Stimulated activated CD4-positive, alpha-beta T cell treated with anti-CD3 and anti-CD28 coated beads, Interleukin-1b, Interleukin-23, amount 100 ng/mL, for 24 hours (primary cell): ENCODE data around the gene CDC37L1.
A peak's percentile ranks its signal among the peaks of the same experiment; 100 is the strongest.
"Not testable (repeated sequence)": the region's sequence is repeated elsewhere in the genome, so short reads cannot be mapped to it uniquely, and the experiment has no call there.

Experiments
- DNase-seq, 4 experiments: peaks; one replicate each; pipeline ENCODE4 v3.0.0-alpha.2; 2020; ENCODE audit warnings: low read depth in 4 of 4, low spot score in 1 of 4

Gene CDC37L1

GRCh38 chr9:4679268-4680172 is at the start of gene CDC37L1:
Gene CDC37L1, plus strand, starts transcription at chr9:4679569. Its CDS starts 199 bp downstream, at chr9:4679768.
- DNase-seq = peak; percentile 98 to 99 (median 99)

GRCh38 chr9:4630836-4631235 is 48.5 kb upstream of the CDC37L1 start:
- no peak for DNase-seq

- no peak for DNase-seq
These were observed 40.4 kb upstream of the CDC37L1 start for GRCh38 chr9:4638968-4639367.

GRCh38 chr9:4639420-4639819 is 39.9 kb upstream of the CDC37L1 start:
- DNase-seq = no peak

GRCh38 chr9:4640027-4640426 is 39.3 kb upstream of the CDC37L1 start:
- DNase-seq = no peak

- no peak for DNase-seq
These were observed 37.0 kb upstream of the CDC37L1 start for GRCh38 chr9:4642351-4642750.

GRCh38 chr9:4654084-4654483 is 25.3 kb upstream of the CDC37L1 start:
- no peak for DNase-seq

GRCh38 chr9:4654538-4654937 is 24.8 kb upstream of the CDC37L1 start:
- no peak for DNase-seq

- not testable (repeated sequence) for DNase-seq
These were observed 23.2 kb upstream of the CDC37L1 start for GRCh38 chr9:4656196-4656595.

- no peak for DNase-seq
These were observed 22.7 kb upstream of the CDC37L1 start for GRCh38 chr9:4656621-4657020.

GRCh38 chr9:4657426-4658159 is 21.8 kb upstream of the CDC37L1 start:
- DNase-seq = no peak

GRCh38 chr9:4660665-4661064 is 18.7 kb upstream of the CDC37L1 start:
- DNase-seq = not testable (repeated sequence)

GRCh38 chr9:4661165-4661564 is 18.2 kb upstream of the CDC37L1 start:
- DNase-seq = no peak

GRCh38 chr9:4661611-4662010 is 17.8 kb upstream of the CDC37L1 start:
- no peak for DNase-seq

- DNase-seq = peak; percentile 38 to 69 (median 57)
These were observed 17.0 kb upstream of the CDC37L1 start, which contains the start of gene PLPP6 for GRCh38 chr9:4662108-4662988. Gene PLPP6, plus strand, starts transcription at chr9:4662294. Its CDS starts 82 bp downstream, at chr9:4662376.

GRCh38 chr9:4662989-4663792 is 16.2 kb upstream of the CDC37L1 start:
- DNase-seq = no peak

- DNase-seq = no peak
These were observed 15.4 kb upstream of the CDC37L1 start for GRCh38 chr9:4663956-4664355.

GRCh38 chr9:4665357-4665756 is 14.0 kb upstream of the CDC37L1 start:
- no peak for DNase-seq

GRCh38 chr9:4666042-4666699 is 13.2 kb upstream of the CDC37L1 start, which contains the start of gene SPATA6L:
Gene SPATA6L, minus strand, starts transcription at chr9:4666480. Its CDS starts 230 bp downstream, at chr9:4666250.
- peak in 2 of 4 experiments; percentile 22 to 24 for DNase-seq

GRCh38 chr9:4667681-4668080 is 11.7 kb upstream of the CDC37L1 start:
- DNase-seq = no peak
